ENCODE results near the gene TMEM123.
"Not testable (repeated sequence)": the region's sequence is repeated elsewhere in the genome, so short reads cannot be mapped to it uniquely, and the experiment has no call there.

The TMEM123 gene

DNA sequence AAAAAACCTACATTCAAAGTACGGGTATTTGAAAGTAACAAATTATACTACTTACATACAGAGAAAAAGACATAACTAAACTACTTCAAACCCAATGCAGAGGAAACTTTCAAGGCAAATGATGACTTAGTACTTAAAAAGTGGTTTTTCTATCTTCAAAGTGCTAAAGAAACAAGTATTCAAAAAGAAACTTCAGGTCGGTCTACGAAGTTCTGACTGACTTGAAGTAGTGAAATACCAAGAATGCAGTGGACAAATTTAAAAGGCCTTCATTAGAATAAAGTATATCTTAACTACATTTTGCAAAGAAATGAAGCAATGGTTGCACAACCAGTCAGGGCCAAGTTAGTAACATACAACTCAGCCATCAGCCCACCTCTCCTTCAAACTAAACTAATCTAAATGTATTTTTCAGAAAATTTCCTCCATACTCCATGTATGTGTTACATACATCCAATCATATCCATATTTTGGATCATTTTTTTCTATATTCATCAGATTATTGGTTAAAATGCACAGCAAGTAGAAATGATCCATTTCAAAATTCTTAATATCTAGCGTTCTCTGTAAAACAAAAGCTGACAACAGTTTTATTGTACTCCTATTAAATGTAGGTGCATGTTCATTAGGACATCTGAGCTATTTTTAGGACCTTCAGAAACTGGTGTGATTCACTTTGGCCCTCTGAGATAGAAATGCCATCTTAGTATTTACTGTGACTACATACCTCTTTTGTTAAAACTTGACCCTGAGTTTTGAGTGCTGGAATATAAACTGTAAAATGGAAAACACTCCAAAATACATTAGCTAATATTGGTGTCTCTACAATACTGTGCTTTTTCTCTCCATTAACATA is 55.6 kb downstream of the TMEM123 start:
- no peak for DNase-seq

DNA sequence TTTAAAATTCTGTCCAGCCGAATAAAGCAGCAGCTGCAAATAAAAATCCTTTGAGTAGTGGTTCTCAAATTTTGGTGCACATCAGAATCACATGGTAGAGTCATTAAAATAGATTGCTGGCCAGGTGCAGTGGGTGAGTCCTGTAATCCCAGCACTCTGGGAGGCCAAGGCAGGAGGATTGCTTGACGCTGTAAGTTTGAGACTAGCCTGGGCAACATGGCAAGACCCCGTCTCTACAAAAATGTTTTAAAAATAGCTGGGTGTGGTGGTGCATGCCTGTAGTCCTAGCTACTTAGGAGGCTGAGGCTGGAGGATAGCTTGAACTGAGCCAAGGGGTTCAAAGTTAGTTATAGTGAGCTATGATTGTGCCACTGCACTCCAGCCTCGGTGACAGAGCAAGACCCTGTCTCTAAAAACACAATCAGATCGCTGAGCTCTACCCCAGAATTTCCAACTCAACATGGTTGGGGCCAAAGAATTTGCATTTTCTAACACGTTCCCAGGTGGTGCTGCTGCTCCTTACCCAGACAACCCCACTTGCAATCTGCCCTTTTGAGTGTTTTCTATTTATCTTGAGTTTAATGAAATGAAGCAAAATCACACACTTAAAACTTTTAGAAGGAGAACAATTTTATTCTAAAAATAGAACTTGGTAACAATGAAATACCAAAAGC is 56.7 kb downstream of the TMEM123 start:
- DNase-seq: no peak

DNA sequence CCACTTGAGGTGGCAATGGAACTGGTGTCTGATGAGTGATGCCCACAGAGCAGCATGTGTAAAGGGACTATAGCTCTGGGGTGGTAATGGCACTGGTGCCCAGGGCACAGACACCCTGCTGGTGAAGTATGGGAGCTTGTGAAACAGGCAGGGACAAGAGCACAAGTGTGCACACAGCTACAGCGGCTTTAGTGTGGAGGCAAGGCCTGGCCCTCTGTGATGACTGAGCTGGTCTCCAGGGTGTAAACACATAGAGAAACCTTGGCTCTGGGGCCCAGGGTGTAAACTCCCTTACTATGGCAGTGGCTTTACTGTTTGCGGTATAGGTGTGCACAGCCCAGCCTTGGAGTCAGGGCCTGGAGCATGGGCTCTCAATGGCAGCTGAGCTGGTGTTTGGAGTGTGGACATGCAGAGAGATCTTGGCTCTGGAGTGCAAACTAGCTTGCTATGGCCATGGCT is 59.3 kb downstream of the TMEM123 start:
- no peak for DNase-seq

DNA sequence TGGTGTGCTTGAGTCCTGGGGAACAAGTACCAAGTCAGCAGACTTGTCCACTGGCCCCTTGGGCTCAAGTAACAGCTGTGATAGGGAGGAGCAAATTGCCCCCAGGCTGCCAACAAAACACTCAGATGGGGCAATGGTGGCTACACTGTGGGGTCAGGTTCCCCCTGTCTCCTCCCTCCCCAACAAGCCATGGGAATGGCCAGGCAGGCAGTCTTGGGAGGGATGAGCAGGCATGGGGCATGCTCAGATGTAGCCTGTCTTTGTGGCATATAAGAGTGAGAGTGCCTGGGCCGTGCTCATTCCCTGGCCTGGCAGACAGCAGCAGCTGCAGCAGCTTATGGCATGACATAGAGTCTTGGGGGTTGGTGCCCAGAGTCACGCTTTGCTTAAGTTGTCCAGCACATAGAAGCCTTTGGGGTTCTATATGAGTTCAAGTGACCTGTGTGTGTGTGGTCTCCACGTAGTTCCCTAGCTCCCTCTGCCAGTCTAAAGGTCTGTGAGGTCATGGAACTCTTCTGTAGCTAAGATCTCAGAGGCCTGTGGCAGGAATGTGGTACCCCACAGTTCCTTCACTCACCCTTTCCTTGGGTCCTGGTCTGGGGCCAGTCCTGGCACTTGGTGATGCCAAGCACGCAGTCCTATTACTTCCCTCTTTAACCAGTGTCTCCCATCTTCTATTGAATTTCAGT is 60.9 kb downstream of the TMEM123 start:
- no peak for DNase-seq

DNA sequence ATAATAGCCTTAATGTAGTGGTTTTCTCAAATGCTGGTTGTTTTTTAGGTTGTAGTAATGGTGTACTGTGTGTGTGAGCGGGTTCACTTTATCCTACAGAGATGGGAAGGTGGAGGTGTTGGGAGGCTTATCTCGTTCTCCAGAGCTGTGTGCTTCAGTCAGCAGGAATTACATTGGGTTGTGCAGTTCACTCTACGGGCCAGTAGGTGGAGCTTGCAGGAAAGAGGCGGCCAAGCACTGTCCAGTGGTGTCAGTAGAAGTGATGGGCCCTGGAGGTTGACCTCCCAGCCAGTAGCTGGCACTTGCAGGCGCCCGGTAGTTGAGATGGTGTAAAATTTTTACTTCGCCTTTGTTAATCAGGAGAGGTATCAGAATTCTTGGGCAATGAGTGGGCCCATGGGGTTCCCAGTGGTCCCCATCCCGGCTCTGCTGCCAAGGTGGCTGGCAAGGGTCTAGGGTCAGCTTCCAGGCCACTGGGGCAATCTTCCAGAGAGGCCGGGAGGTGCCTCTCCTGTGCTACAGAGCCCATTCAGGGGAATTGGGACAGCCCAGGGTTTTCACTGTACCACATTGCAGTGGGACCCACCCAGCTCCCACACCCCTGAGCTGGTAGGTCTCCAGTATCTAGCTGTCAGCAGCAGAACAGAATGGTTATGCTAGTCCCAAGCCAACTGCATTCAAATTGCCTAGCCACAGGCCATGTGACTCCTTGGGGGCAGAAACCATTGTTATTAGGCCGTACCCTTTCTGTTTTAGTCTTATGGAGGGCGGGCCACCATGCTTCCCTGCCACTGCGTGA is 61.7 kb downstream of the TMEM123 start:
- peak in 46 of 58 donors; percentile 6 to 81 (median 41) for DNase-seq

DNA sequence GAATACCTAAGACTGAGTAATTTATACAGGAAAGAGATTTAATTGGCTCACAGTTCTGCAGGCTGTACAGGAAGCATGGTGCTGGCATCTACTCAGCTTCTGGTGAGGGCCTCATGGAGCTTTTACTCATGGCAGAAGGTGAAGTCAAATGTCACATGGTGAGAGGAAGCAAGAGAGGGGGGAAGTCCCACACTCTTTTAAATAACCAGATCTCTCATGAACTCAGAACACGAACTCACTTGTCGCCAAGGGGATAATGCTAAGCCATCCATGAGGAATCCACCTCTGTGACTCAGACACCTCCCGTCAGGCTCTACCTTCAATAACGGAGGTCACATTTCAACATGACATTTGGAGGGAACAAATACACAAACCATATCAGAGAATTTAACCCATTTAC is 63.3 kb downstream of the TMEM123 start:
- no peak for DNase-seq

DNA sequence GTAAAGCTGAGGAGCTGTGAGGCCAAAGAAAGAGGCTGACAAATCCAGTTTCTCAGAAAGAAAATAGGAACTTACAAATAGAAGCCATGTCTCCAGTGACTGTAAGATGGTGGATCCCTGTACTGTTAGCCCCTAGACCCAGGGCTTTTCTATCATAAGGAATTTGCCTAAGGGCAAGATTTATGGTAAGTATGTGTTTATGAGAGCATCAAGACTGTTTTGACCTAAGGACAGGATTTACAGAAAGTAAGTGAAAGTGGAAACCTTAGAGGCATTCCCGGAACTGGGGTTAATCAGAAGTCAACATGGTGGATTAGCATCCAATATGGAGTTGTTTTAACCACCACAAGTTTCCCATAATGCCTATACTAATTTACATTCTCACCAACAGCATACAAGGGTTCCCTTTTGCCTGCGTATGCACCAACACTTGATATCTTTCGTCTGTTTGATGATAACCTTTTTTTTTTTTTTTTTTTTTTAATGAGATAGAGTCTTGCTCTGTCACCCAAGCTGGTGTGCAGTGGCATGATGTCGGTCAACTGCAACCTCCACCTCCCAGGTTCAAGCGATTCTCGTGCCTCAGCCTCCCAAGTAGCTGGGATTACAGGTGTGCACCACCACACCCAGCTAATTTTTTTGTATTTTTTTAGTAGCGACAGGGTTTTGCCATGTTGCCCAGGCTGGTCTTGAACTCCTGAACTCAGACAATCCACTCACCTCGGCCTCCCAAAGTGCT is 65.4 kb downstream of the TMEM123 start:
- no peak for DNase-seq

DNA sequence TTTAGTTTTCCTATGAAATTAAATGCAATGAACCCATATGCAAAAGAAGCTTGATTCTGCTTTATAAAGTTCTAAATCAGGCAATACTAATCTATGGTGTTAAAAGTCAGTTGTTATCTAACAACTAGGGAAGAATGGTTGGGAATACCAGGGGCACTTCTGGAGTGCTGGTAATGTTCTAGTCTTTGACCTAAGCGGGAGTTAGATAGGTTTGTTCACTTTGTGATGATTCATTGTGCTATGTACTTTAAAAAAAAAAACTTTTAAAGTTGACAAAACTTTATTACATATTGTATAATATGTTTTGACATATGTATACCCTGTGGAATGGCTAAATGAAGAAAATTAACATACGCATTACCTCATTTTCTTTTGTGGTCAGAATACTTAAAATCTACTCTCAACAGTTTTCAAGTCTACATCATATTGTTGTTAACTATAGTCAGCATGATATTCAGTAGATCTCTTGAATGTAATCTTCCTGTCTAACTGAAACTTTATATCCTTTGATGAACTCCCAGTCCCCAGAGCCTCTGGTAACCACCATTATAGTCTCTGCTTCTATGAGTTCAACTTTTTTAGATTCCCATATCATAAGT is 66.3 kb downstream of the TMEM123 start:
- DNase-seq: no peak

DNA sequence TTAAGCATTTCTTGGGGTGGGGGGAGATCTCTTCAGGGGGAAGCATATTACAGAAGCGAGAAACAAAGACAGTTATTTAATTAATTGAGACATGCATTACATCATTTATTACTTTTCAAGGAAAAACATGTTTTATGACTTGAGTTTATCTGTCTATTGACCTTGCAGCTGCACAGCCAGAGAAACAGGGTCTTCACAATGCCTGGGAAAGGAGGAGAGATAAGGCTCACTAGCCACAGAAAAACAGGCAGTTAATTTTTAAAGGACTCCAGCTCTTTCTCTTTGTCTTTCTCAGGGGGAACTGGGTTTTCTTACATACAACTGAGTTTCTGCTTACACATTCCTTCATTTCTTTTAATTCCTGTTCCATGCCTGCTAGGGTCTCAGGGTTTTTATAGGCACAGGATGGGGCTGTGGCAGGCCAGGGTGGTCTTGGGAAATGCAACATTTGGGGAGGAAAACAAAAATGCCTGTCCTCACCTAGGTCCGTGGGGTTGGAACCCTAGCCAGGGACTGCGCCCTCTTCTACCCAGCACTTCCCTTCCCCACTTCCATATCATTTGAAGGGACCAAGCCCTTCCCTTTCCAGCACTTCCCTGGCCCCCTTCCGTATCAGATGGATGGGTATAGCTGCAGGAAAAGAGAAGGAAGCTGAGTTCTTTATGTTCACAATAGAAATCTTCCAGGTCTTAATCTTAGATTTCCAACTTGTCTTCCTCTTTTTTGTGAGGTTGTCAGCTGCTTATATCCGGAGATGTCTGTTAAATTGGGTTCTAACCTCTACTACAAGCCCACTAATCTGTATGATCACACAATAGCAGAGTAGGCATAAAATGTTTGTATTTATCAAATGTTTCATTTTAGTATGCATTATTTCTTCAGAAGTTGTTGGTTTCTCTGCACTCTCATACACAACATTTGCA is 67.2 kb downstream of the TMEM123 start:
- DNase-seq: no peak

DNA sequence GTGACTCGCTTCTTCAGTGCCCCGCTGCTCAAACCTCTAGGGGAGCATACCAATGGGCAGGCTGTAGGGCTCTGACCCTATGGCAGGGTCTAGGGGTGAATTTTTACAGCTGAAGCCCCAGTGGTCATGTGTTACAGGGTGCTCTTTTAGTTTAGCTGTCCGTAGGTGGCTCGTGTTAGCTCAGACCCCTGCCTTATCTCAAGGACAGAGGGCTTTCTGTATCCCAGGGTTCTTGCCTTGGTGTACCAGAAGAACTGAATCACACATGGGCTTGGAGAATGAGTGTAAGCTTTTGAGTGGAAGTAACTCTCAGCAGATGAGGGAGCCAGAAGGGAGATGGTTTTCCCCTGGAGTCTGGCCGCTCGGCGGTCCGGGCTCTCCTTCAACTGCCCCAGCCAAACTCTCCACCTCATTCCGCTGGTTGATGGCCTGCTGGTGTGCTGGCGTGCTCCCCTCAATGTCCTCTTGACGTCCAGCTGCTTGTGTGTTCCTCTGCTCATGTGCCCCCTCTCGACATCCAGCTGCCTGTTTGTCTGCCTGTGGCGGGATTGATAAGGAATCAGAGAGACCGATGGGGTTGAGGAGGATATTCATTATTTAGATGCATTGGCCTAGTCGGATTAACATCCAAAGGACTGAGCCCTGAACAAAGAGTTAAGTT is 68.0 kb downstream of the TMEM123 start:
- no peak for DNase-seq

DNA sequence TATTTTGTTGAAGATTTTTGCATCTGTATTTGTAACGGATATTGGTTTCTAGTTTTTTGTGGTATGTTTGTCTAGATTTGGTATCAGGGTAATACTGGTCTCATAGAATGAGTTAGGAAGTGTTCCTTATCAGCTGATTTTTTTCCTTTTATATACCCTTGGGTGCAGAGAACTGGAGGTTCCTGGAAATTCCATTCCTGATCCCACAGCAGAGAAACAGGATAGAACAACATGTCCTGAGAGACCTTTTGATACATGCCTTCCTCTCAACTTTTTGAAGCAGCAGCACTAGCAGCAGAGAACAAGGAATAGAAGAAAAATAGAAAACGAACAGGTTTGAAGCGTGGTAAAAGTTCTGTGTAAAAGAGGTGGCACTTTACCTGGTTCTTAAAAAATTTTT is 68.7 kb downstream of the TMEM123 start:
- no peak for DNase-seq

DNA sequence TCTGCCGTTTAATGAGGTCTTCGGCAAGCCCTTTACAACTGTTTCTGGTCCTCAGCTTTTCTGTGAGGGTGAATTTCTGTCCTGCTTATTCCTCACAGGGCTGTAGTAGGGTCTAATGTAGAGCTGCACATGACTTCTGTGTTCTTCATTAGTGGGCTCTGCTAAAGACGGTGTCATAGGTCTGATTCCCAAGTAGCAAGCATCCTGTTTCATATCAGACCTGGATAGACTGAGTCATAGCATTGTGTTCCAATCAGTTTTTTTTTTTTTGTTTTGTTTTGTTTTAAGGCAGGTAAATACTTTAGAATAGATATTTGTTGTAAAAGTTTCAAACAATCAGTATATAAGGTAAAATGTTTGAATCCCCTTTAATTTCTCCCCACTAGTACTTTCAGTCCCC is 70.2 kb downstream of the TMEM123 start:
- no peak for DNase-seq

DNA sequence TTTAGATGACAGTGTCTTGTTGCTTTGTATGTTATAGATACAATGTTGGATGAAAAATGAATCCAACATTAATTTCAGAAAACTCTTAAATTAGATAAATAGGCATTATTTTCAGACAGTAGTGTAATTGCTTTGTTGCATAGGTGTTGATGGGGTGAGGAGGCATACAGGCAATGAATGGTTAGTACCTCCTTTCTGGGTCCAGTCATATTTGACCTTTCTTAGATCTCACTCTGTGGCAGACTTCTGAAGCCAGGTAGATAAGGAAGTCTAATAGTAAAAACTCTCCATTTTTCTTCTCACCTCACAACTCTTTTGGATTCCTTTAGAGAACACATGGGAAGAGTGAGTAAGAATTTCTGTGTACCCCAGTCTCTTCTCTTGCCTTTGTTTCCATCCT is 73.7 kb downstream of the TMEM123 start:
- DNase-seq: no peak

DNA sequence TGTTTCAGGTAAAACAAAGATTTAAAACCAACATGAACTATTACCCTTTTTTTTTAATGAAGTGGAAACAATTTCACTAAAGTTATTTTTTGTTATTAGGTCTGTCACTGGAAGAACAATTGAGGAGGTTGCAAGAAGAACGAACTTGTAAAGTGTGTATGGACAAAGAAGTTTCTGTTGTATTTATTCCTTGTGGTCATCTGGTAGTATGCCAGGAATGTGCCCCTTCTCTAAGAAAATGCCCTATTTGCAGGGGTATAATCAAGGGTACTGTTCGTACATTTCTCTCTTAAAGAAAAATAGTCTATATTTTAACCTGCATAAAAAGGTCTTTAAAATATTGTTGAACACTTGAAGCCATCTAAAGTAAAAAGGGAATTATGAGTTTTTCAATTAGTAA is 74.7 kb downstream of the TMEM123 start:
- DNase-seq: no peak

DNA sequence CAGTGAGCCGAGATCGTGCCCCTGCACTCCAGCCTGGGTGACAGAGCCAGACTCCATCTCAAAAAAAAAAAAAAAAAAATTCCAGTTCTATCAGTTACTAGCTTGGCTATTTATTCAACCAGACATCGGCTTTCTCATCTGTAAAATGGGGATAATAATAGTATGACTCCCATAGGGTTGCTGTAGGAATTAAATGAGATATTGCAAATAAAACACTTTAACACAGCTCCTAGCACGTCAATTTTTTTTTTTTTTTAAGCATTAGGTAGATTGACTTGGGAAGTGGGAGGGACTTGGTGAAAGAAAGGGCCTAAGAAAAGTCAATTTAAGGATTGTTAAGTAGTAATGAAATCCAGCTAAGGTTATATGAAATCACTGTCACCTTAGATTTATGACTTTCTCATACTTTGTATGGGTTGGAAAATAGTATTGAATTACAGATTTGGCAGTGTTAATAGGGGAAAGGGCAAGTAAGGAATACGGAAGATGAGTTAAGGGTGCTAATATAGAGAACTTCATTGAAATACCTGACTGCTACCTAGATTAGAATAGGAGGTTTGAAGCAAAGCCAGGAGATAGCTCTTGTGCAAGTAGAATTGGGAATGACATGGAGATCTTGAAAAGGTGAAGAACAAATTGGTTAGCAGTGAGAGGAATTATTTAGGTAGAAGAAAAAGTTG is 76.7 kb downstream of the TMEM123 start:
- DNase-seq: no peak

DNA sequence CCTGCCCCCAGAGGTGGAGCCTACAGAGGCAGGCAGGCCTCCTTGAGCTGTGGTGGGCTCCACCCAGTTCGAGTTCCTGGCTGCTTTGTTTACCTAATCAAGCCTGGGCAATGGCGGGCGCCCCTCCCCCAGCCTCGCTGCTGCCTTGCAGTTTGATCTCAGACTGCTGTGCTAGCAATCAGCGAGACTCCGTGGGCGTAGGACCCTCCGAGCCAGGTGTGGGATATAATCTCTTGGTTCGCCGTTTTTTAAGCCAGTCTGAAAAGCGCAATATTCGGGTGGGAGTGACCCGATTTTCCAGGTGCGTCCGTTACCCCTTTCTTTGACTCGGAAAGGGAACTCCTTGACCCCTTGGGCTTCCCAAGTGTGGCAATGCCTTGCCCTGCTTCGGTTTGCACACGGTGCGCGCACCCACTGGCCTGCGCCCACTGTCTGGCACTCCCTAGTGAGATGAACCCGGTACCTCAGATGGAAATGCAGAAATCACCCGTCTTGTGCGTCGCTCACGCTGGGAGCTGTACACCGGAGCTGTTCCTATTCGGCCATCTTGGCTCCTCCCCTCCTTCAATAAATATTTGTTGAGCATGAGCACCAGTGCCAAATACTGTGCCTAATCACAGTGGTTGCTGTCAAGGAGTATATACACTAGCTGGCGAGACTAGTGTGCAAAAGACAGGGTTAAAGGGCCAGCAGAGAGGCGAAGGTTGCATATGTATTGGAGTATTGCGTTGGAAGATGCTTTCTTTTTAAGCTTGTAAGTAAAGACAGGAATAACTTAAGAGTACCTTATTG is 77.7 kb downstream of the TMEM123 start:
- DNase-seq: not testable (repeated sequence)

DNA sequence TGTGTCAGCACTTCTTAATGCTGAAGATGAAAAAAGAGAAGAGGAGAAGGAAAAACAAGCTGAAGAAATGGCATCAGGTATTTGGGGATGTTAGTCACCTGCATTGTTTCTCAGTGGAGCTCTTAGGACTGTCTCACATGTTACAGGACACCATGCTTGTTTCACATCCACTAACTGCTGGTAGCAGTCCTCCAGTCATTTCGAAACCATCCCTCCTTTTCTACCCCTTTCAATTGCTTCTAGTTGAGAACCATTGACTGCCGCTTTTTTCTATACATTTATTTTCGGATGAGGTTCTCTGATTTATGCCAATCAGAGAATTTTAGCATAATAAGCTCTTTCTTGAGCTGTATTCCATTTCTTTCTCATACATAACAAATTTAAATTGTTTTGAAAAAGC is 84.1 kb downstream of the TMEM123 start:
- DNase-seq: no peak
